Uterus (tissue), 4 donors: ENCODE results near the gene E2F4. TPM values are rescaled to one million over a fixed set of nuclear protein-coding genes. Genes with fewer than 3 reads are reported as not detected.
A peak's percentile ranks its signal among the peaks of the same experiment; 100 is the strongest.

ENCODE experiments used
- DNase-seq, 2 donors: peaks; one replicate each; pipeline ENCODE4 v3.0.0-alpha.2; 2019 to 2020
- H3K27ac ChIP-seq, 2 donors: fragments of 200-600 bp; sonication (generic); 1 replicate in 1 of 2; 2 replicates in 1 of 2; pipeline ENCODE4 v1.5.1; 2016 to 2018
- H3K27me3 ChIP-seq, 2 donors: fragments of 200-600 bp; sonication (generic); one replicate each; pipeline ENCODE4 v1.5.1; 2018 to 2019; ENCODE audit warnings: control low read depth in 1 of 2
- H3K36me3 ChIP-seq, 2 donors: fragments of 200-600 bp; sonication (generic); one replicate each; pipeline ENCODE4 v1.5.1; 2019; ENCODE audit warnings: control low read depth in 1 of 2
- H3K4me1 ChIP-seq, 2 donors: fragments of 200-600 bp; sonication (generic); one replicate each; pipeline ENCODE4 v1.5.1; 2018 to 2019; ENCODE audit warnings: control low read depth in 1 of 2
- H3K4me3 ChIP-seq, 2 donors: fragments of 200-600 bp; sonication (generic); 1 replicate in 1 of 2; 2 replicates in 1 of 2; pipeline ENCODE4 v1.5.1; 2018 to 2019; ENCODE audit warnings: mild to moderate bottlenecking in 1 of 2
- H3K9me3 ChIP-seq, 2 donors: fragments of 200-600 bp; sonication (generic); one replicate each; pipeline ENCODE4 v1.5.1; 2019; ENCODE audit warnings: control low read depth in 1 of 2
- POLR2A ChIP-seq, 2 donors: fragments of 450-650 bp; IDR thresholded peaks; one replicate each; pipeline ENCODE4 v1.6.1; 2016; ENCODE audit warnings: antibody characterized with exemption in 2 of 2, mild to moderate bottlenecking in 1 of 2, moderate library complexity in 1 of 2
- intact Hi-C: fragments of 100-400 bp; cut with DNase I; formaldehyde crosslinking; loops from one replicate; pipeline ENCODE4 v1.15.1; 2023; ENCODE audit warnings: low total_unique reads
- total RNA-seq, 4 donors: library from RNA; depleted of rRNA in 3 of 4; stranded (reverse); fragments of >200 nt in 3 of 4; gene quantifications; one replicate each; pipeline versions ENCODE4 v1.1.0 to v1.2.4, GENCODE V29; 2014 to 2023
- TF ChIP-seq, protein P1 (sequence below), 4 experiments: fragments of 200-600 bp in 2 of 4; fragments of 450-650 bp in 2 of 4; sonication (generic) in 2 of 4; IDR thresholded peaks; one replicate each; pipeline ENCODE4 v1.5.1; 2016 to 2019; ENCODE audit warnings: antibody characterized with exemption in 4 of 4, mild to moderate bottlenecking in 2 of 4, moderate library complexity in 1 of 4
- donor health status: DM: yes; HTN: yes; CAD: no.

Gene E2F4
- total RNA-seq, 4 donors from 2014 or later = 49.2 to 294 (median 77.1) TPM

DNA sequence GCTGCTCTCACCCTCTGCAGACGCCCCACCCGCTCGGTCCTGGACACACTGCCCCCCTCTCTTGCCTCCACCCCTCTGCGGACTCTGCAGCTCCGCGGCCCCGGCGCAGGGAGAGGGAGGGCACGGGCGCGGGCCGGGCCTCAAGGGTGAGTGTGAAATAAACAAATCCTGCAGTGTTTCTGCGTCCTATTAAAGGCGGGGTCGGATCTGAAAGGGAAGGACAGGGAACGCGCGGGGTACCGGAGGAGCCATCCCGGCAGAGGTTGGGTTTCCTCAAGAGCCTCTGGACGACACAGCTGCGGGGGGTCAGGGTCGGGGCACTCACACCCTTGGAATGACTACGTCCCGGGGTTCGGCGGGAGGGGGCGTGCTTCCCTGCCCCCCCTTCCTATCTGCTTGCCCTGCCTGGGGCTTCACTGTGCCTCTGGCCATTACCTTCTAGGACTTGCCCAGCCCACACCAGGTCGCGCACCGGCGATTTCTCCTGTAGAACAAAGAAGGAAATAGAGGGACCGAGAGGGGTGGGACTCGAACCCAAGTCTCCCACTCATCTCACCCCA lies 27.9 kb upstream of the E2F4 start:
- TF ChIP-seq POLR2A (IDR thresholded peaks at IDR 0.05) = no peak
- TF ChIP-seq, protein P1, sequence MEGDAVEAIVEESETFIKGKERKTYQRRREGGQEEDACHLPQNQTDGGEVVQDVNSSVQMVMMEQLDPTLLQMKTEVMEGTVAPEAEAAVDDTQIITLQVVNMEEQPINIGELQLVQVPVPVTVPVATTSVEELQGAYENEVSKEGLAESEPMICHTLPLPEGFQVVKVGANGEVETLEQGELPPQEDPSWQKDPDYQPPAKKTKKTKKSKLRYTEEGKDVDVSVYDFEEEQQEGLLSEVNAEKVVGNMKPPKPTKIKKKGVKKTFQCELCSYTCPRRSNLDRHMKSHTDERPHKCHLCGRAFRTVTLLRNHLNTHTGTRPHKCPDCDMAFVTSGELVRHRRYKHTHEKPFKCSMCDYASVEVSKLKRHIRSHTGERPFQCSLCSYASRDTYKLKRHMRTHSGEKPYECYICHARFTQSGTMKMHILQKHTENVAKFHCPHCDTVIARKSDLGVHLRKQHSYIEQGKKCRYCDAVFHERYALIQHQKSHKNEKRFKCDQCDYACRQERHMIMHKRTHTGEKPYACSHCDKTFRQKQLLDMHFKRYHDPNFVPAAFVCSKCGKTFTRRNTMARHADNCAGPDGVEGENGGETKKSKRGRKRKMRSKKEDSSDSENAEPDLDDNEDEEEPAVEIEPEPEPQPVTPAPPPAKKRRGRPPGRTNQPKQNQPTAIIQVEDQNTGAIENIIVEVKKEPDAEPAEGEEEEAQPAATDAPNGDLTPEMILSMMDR (IDR thresholded peaks at IDR 0.05) = no peak
- H3K4me1 ChIP-seq = peaks cover 0 to 28% of the 10 kb centered on the region in 2 donors
- H3K4me3 ChIP-seq = peak overlapping the region; percentile 28 to 32
- intact Hi-C loops = no loop called here
- no peaks in the 10 kb centered on the region for H3K9me3 ChIP-seq
- no peaks in the 10 kb centered on the region for H3K27me3 ChIP-seq
- DNase-seq = no peak
- H3K27ac ChIP-seq = peak overlapping the region; percentile 1 to 48
- H3K36me3 ChIP-seq = no peaks in the 10 kb centered on the region

DNA sequence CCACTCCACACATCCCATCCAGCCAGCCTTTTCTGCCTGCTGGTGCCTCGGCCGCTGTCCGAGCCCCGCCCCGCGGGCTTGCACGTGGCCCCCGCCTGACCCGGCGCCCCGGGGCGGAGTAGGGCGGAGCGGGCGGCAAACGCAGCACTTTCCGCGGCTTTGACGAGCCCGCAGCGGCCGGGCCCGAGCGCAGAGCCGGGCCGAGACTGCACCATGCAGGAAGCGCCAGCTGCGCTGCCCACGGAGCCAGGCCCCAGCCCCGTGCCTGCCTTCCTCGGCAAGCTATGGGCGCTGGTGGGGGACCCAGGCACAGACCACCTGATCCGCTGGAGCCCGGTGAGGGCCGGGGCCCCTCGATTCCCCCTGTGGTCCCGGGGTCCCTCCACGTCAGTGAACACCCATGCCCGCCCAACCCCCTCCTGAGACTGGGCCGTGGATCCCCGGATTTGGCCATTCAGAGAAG lies 27.3 kb upstream of the E2F4 start, which contains the start of gene HSF4:
Gene HSF4, plus strand, starts transcription at position 147 of the 463 bp plus-strand sequence. Its CDS starts 67 bp downstream, at position 214.
- peak within 1 kb of the TSS; percentile 47 to 48 for H3K27ac ChIP-seq
- intact Hi-C loops = no loop called here

DNA sequence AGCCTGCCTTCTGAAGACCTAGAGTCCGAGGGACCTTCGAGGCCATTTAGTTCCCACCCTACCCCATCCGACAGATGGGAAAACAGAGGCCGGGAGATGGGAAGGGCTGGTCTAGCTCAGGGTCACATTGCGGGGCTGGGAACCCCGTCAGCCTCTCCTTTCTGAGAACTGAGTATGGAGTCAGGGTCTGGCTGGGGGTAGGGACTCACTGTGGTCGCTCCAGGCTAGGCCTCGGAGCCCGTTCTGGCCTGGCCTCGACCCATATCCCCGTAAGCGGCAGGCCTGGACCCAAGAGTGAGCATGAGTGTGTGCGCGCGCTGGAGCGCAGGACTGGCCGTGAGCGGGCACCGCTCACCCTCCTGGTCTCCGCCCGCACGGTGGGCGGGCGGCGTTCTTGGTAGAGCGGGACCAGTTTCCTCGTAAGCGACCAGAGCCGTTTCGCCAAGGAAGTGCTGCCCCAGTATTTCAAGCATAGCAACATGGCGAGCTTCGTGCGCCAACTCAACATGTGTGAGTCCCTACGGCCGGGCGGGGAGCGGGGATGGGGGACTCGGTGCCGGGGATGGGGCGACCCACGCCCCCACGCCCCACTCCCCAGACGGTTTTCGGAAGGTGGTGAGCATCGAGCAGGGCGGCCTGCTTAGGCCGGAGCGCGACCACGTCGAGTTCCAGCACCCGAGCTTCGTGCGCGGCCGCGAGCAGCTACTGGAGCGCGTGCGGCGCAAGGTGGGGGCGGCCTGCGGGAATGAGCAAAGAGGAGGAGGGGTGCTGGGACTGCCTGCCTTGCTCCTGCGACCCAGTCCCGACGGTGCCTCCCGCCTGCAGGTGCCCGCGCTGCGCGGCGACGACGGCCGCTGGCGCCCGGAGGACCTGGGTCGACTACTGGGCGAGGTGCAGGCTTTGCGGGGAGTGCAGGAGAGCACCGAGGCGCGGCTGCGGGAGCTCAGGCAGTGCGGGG lies 26.6 kb upstream of the E2F4 start:
- H3K9me3 ChIP-seq = no peaks in the 10 kb centered on the region
- no peak for DNase-seq
- intact Hi-C loops = no loop called here
- H3K4me3 ChIP-seq = peak overlapping the region; percentile 28 to 32
- no peaks in the 10 kb centered on the region for H3K36me3 ChIP-seq
- no peaks in the 10 kb centered on the region for H3K27me3 ChIP-seq
- TF ChIP-seq, protein P1 (IDR thresholded peaks at IDR 0.05) = no peak
- TF ChIP-seq POLR2A (IDR thresholded peaks at IDR 0.05) = no peak
- H3K4me1 ChIP-seq = peaks cover 0 to 34% of the 10 kb centered on the region in 2 donors
- peak overlapping the region in 1 of 2 donors; percentile 37 for H3K27ac ChIP-seq

More for the DNA sequence above, 27.3 kb upstream of the E2F4 start, which contains the start of gene HSF4:
- DNase-seq = peak in 1 of 2 donors; percentile 67
- TF ChIP-seq POLR2A (IDR thresholded peaks at IDR 0.05) = peak in 1 of 2 donors; percentile 12
- TF ChIP-seq, protein P1 (IDR thresholded peaks at IDR 0.05) = no peak
- H3K36me3 ChIP-seq = no peaks in the 10 kb centered on the region
- H3K9me3 ChIP-seq = no peaks in the 10 kb centered on the region
- peaks cover 0 to 32% of the 10 kb centered on the region in 2 donors for H3K4me1 ChIP-seq
- H3K27me3 ChIP-seq = no peaks in the 10 kb centered on the region
- peak within 1 kb of the TSS; percentile 28 to 32 for H3K4me3 ChIP-seq

DNA sequence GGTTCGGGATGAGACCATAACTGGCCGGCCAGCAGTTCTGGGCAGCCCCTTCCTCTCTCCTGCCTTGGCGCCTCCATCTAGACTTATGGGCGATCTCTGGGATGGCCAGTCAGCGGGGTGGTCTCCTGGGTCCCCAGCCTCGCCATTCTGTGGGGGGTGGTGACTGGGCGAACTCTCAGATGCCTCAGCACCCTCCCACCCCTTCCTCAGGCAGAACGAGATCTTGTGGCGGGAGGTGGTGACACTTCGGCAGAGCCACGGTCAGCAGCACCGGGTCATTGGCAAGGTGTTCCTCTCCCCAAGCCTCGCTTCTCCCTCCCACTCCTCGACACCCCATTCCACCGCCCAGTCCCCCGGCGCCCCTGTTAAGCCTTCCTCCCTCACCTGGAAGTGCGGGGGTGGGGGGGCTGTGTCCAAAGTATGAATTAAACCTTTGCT lies 25.8 kb upstream of the E2F4 start:
- intact Hi-C loops = no loop called here
- H3K27ac ChIP-seq = no peak overlapping the region
- TF ChIP-seq, protein P1 (IDR thresholded peaks at IDR 0.05) = no peak
- no peak for TF ChIP-seq POLR2A (IDR thresholded peaks at IDR 0.05)
- DNase-seq = no peak
- H3K9me3 ChIP-seq = no peaks in the 10 kb centered on the region
- H3K4me3 ChIP-seq = no peak overlapping the region
- H3K27me3 ChIP-seq = no peaks in the 10 kb centered on the region
- H3K4me1 ChIP-seq = peaks cover 0 to 33% of the 10 kb centered on the region in 2 donors
- no peaks in the 10 kb centered on the region for H3K36me3 ChIP-seq
